HG03175 (cell line): ENCODE results near the gene HSPA8.
"Not testable (repeated sequence)": the region's sequence is repeated elsewhere in the genome, so short reads cannot be mapped to it uniquely, and the experiment has no call there.

Experiments
- ATAC-seq: cut with Tn5 transposase; IDR thresholded peaks from one replicate; pipeline ENCODE4 v1.9.1; 2021; ENCODE audit warnings: mild to moderate bottlenecking, moderate library complexity; ENCODE audit not compliant: unreplicated experiment

HSPA8 gene

GRCh38 chr11:123072762-123073161, 10.8 kb upstream of the HSPA8 start:
- ATAC-seq, result no peak

- ATAC-seq, result no peak
These were observed 10.4 kb upstream of the HSPA8 start for GRCh38 chr11:123072332-123072761.

- ATAC-seq, result peak; percentile 68
These were observed 8.2 kb upstream of the HSPA8 start for GRCh38 chr11:123069908-123070821.

GRCh38 chr11:123065621-123066020, 3.7 kb upstream of the HSPA8 start:
- no peak for ATAC-seq

- ATAC-seq, result no peak
These were observed 2.1 kb upstream of the HSPA8 start for GRCh38 chr11:123063826-123064657.

- peak; percentile 2 for ATAC-seq
These were observed 1.2 kb upstream of the HSPA8 start for GRCh38 chr11:123062892-123063825.

GRCh38 chr11:123062158-123062891, 389 bp upstream of the HSPA8 start:
- peak; percentile 87 for ATAC-seq

GRCh38 chr11:123060277-123061000, 1.5 kb downstream of the HSPA8 start:
- ATAC-seq, result no peak

- ATAC-seq, result not testable (repeated sequence)
These were observed 2.7 kb downstream of the HSPA8 start for GRCh38 chr11:123059041-123059920.

- no peak for ATAC-seq
These were observed 4.2 kb downstream of the HSPA8 start for GRCh38 chr11:123057661-123058305.

GRCh38 chr11:123056835-123057491, 5.0 kb downstream of the HSPA8 start:
- no peak for ATAC-seq

GRCh38 chr11:123055191-123055901, 6.6 kb downstream of the HSPA8 start:
- ATAC-seq, result no peak

GRCh38 chr11:123054301-123055065, 7.5 kb downstream of the HSPA8 start:
- peak; percentile 65 for ATAC-seq

- no peak for ATAC-seq
These were observed 8.8 kb downstream of the HSPA8 start for GRCh38 chr11:123052901-123053721.

GRCh38 chr11:123051634-123052033, 10.3 kb downstream of the HSPA8 start:
- ATAC-seq, result no peak
